Astrocyte of the cerebellum (primary cell): ENCODE measurements around the gene SLC1A5.
"Not testable (repeated sequence)": the region's sequence is repeated elsewhere in the genome, so short reads cannot be mapped to it uniquely, and the experiment has no call there.

ENCODE experiments used
- DNase-seq: peaks from one replicate; pipeline ENCODE4 v3.0.0-alpha.2; 2011; ENCODE audit warnings: low read depth
- H3K4me3 ChIP-seq: 2 replicates; pipeline ENCODE4 v1.5.1; 2011; ENCODE audit warnings: mild to moderate bottlenecking, low read depth, low read length, moderate library complexity
- in situ Hi-C: cut with HindIII; loops from 2 replicates; pipeline ENCODE4 v1.10.0; 2017; ENCODE audit warnings: low sequenced_read_pairs
- TF ChIP-seq, protein P1 (sequence below): IDR thresholded peaks from 2 replicates; pipeline ENCODE4 v1.5.1; 2012; ENCODE audit warnings: low read length, low read depth, moderate library complexity, mild to moderate bottlenecking; ENCODE audit errors: missing control alignments

SLC1A5 gene

DNA sequence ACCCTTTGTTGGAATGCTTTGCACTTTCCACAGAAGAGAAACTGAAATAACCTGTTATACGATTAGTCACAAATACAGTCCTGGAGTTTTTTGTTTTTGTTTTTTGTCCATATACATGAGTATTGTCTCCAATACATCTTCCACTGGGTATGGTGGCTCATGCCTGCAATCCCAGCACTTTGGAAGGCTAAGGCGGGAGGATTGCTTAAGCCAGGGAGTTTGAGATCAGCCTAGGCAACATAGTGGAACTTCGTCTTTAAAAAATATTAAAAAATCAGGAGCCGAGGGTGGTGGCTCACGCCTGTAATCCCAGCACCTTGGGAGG, 37.3 kb upstream of the SLC1A5 start:
- TF ChIP-seq, protein P1, sequence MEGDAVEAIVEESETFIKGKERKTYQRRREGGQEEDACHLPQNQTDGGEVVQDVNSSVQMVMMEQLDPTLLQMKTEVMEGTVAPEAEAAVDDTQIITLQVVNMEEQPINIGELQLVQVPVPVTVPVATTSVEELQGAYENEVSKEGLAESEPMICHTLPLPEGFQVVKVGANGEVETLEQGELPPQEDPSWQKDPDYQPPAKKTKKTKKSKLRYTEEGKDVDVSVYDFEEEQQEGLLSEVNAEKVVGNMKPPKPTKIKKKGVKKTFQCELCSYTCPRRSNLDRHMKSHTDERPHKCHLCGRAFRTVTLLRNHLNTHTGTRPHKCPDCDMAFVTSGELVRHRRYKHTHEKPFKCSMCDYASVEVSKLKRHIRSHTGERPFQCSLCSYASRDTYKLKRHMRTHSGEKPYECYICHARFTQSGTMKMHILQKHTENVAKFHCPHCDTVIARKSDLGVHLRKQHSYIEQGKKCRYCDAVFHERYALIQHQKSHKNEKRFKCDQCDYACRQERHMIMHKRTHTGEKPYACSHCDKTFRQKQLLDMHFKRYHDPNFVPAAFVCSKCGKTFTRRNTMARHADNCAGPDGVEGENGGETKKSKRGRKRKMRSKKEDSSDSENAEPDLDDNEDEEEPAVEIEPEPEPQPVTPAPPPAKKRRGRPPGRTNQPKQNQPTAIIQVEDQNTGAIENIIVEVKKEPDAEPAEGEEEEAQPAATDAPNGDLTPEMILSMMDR, result no peak
- no peak for DNase-seq
- in situ Hi-C loops, result loop anchor here (5.0 to 10.0 kb wide), 2 partner anchors 38 to 81 kb away; partner anchors contain the start of genes FKRP, SLC1A5 and STRN4
- no peak overlapping the region for H3K4me3 ChIP-seq

DNA sequence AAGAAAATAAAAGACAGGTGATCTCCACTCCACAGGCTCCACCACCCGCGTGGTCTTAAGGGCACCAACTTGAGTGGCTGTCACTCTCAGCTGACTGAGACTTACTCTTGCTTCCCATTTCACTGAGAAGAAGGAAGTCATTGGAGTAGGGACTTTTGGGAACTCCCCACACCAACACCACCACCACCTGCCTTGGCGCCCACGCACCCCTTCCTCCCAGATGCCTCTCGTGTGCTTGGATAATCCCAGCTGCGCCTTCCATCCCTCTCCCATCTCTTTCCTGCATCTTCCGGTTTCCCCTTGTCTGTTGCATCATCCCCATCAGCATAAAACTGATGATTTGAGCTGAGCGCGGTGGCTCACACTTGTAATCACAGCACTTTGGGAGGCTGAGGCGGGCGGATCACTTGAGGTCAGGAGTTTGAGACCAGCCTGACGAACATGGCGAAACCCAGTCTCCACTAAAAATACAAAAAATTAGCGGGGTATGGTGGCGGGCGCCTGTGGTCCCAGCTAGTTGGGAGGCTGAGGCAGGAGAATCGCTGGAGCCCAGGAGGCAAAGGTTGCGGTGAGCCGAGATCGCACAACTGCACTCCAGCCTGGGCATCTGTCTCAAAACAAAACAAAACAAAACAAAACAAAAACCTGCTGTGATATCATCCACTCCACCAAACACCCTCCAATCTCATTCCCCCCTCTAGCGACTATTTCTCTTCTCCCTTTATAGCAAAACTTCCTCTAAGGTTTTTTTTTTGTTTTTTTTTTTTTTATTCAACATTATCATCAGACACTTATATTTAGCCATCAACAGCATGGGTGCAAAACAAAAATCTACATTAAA, 36.7 kb upstream of the SLC1A5 start:
- no peak for DNase-seq
- in situ Hi-C loops, result loop anchor here (5.0 to 10.0 kb wide), 2 partner anchors 38 to 80 kb away; partner anchors contain the start of genes FKRP, SLC1A5 and STRN4
- no peak overlapping the region for H3K4me3 ChIP-seq
- TF ChIP-seq, protein P1, result no peak

- H3K4me3 ChIP-seq, result no peak overlapping the region
- in situ Hi-C loops, result loop anchor here (10.0 kb wide), 1 partner anchor 78 kb away; the partner anchor contains the start of genes FKRP and STRN4
- no peak for DNase-seq
- TF ChIP-seq, protein P1, result no peak
Observed at GRCh38 chr19:46823049-46823448, 34.7 kb upstream of the SLC1A5 start.

DNA sequence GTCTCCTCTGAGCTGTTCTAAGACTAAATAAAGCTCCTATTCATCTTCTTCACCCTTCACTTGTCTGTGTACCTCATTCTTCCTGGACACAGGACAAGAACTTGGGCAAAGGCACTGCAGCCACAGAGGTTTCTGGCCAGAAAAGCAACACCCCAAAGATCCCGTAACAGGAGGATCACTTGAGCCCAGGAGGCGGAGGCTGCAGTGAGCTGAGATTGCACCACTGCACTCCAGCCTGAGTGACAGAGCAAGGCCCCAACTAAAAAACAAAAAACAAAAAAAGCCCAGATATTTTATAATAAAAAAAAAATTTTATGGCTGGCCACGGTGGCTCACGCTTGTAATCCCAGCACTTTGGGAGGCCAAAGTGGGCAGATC, 34.0 kb upstream of the SLC1A5 start:
- not testable (repeated sequence) for DNase-seq, H3K4me3 ChIP-seq
- in situ Hi-C loops, result loop anchor here (10.0 kb wide), 1 partner anchor 78 kb away; the partner anchor contains the start of genes FKRP and STRN4

GRCh38 chr19:46821512-46822409, 33.4 kb upstream of the SLC1A5 start:
- in situ Hi-C loops, result loop anchor here (10.0 kb wide), 1 partner anchor 77 kb away; the partner anchor contains the start of genes FKRP and STRN4
- H3K4me3 ChIP-seq, result no peak overlapping the region
- no peak for DNase-seq
- TF ChIP-seq, protein P1, result no peak

GRCh38 chr19:46818812-46819211, 30.4 kb upstream of the SLC1A5 start:
- in situ Hi-C loops, result no loop called here
- no peak overlapping the region for H3K4me3 ChIP-seq
- DNase-seq, result no peak
- TF ChIP-seq, protein P1, result no peak
